K562 (cell line): ENCODE results near the gene STPG2. TPM values are rescaled to one million over a fixed set of nuclear protein-coding genes. Genes with fewer than 3 reads are reported as not detected.

ENCODE experiments used
- ATAC-seq: fragments of 200-7000 bp; cut with Tn5 transposase; 3 replicates; pipeline ENCODE4 v1.9.1; 2020; ENCODE audit warnings: moderate library complexity
- BruUV-seq: library from RNA; stranded (reverse); fragments of 400-500 nt; replicated peaks from 2 replicates; lab custom pipeline; 2021; lab: Mats Ljungman, UMichigan
- CTCF ChIA-PET: fragments of 300-600 bp; formaldehyde crosslinking; extraction: SDS; loops from one replicate; lab custom pipeline; 2021; ENCODE audit warnings: low intra/inter-chr PET ratio; lab: Yijun Ruan, JAX
- POLR2A ChIA-PET: fragments of 300-600, 350-650 bp; sonication (Branson Sonifier 250); formaldehyde crosslinking; extraction: SDS; loops from one replicate; lab custom pipeline; 2021; ENCODE audit warnings: antibody characterized with exemption, inconsistent platforms; lab: Yijun Ruan, JAX
- DNase-seq, 4 experiments: peaks; one replicate each; pipeline versions ENCODE4 v3.0.0 to v3.0.0-alpha.2; 2011 to 2018; ENCODE audit warnings: low spot score in 3 of 4, mixed read lengths in 3 of 4; ENCODE audit errors: extremely low read depth in 1 of 4
- FAIRE-seq: peaks from 2 replicates; lab custom pipeline; 2011; peaks lifted over from hg19 to GRCh38; lab: Jason Lieb, UNC
- H2AFZ ChIP-seq: 2 replicates; pipeline ENCODE4 v1.6.0; 2011; ENCODE audit warnings: low read depth, low read length, control low read depth, inconsistent platforms
- H3K27ac ChIP-seq: fragments of 200-600 bp; 3 replicates; pipeline ENCODE4 v1.8.0; 2011; ENCODE audit warnings: low read depth, mild to moderate bottlenecking, control low read depth, inconsistent platforms, low read length, moderate library complexity, mixed read lengths; ENCODE audit errors: extremely low read depth
- H3K27me3 ChIP-seq, 2 experiments: fragments of 300-600 bp in 1 of 2; 2 replicates in 1 of 2; 3 replicates in 1 of 2; pipeline versions ENCODE4 v1.6.0 to v1.8.0; 2011; ENCODE audit warnings: inconsistent platforms in 2 of 2, low read length in 2 of 2, mild to moderate bottlenecking in 1 of 2, mixed read lengths in 1 of 2, moderate library complexity in 1 of 2; ENCODE audit not compliant: control insufficient read depth in 2 of 2, insufficient read depth in 2 of 2
- H3K36me3 ChIP-seq: fragments of 300-600 bp; 3 replicates; pipeline ENCODE4 v1.8.0; 2011; ENCODE audit warnings: mild to moderate bottlenecking, low read length, inconsistent platforms; ENCODE audit not compliant: control insufficient read depth, insufficient read depth
- H3K4me1 ChIP-seq, 2 experiments: fragments of 200-600 bp in 1 of 2; replicated peaks in 1 of 2; 2 replicates in 1 of 2; 3 replicates in 1 of 2; pipeline versions ENCODE4 v1.5.1 to v1.8.0; 2011; ENCODE audit warnings: inconsistent platforms in 2 of 2, low read length in 2 of 2, mild to moderate bottlenecking in 1 of 2, mixed read lengths in 1 of 2, moderate library complexity in 1 of 2; ENCODE audit not compliant: control insufficient read depth in 2 of 2, insufficient read depth in 2 of 2
- H3K4me2 ChIP-seq: 2 replicates; pipeline ENCODE4 v1.6.1; 2011; ENCODE audit warnings: low read length, control low read depth, inconsistent platforms, mixed read lengths; ENCODE audit not compliant: insufficient read depth
- H3K4me3 ChIP-seq: fragments of 200-600 bp; sonication (generic), shearing (Covaris generic); 2 replicates; pipeline ENCODE4 v1.5.1; 2016; ENCODE audit warnings: control low read depth, inconsistent platforms
- H3K79me2 ChIP-seq: fragments of 200-600 bp; 3 replicates; pipeline ENCODE4 v1.8.0; 2011; ENCODE audit warnings: low read length, inconsistent platforms; ENCODE audit not compliant: control insufficient read depth, insufficient read depth
- H3K9ac ChIP-seq, 2 experiments: 2 replicates each; pipeline versions ENCODE4 v1.6.0 to v1.6.1; 2011; ENCODE audit warnings: low read depth in 2 of 2, low read length in 2 of 2, control low read depth in 1 of 2, inconsistent platforms in 1 of 2, mild to moderate bottlenecking in 1 of 2, mixed read lengths in 1 of 2; ENCODE audit not compliant: insufficient read depth in 1 of 2
- H3K9me1 ChIP-seq: one replicate; pipeline ENCODE4 v1.6.0; 2011; ENCODE audit warnings: inconsistent platforms, mild to moderate bottlenecking, low read length, moderate library complexity; ENCODE audit not compliant: control insufficient read depth, insufficient read depth
- H3K9me3 ChIP-seq: replicated peaks from 2 replicates; pipeline ENCODE4 v1.5.1; 2011; ENCODE audit warnings: low read depth, low read length, inconsistent platforms; ENCODE audit not compliant: control insufficient read depth, insufficient read depth
- H4K20me1 ChIP-seq: replicated peaks from 2 replicates; pipeline ENCODE4 v1.6.1; 2011; ENCODE audit warnings: low read length, inconsistent platforms, mixed read lengths; ENCODE audit not compliant: control insufficient read depth, insufficient read depth
- CAMTA2 ChIP-seq: fragments of 250-450 bp; sonication (Bioruptor Pico); conservative IDR thresholded peaks from 2 replicates; pipeline ENCODE4 v1.5.1; 2022
- E2F4 ChIP-seq: sonication (generic); formaldehyde crosslinking; IDR thresholded peaks from 2 replicates; pipeline ENCODE4 v1.8.0; 2022; ENCODE audit warnings: mild to moderate bottlenecking, low read depth, missing genetic modification reagents
- FOXP1 ChIP-seq: sonication (generic); formaldehyde crosslinking; IDR thresholded peaks from 2 replicates; pipeline ENCODE4 v1.8.0; 2022; ENCODE audit warnings: mild to moderate bottlenecking, missing genetic modification reagents
- HES1 ChIP-seq: fragments of 450-650 bp; IDR thresholded peaks from 2 replicates; pipeline ENCODE4 v1.6.1; 2016; ENCODE audit warnings: low read depth, mild to moderate bottlenecking, moderate library complexity
- MAZ ChIP-seq, 2 experiments: fragments of 450-650 bp in 1 of 2; sonication (generic) in 1 of 2; formaldehyde crosslinking; IDR thresholded peaks in 1 of 2; conservative IDR thresholded peaks in 1 of 2; 2 replicates each; pipeline versions ENCODE4 v1.4.0 to v1.5.0; 2020; ENCODE audit warnings: mild to moderate bottlenecking in 1 of 2, missing genetic modification reagents in 1 of 2
- MNT ChIP-seq, 2 experiments: fragments of 450-650 bp; conservative IDR thresholded peaks; 2 replicates each; pipeline ENCODE4 v1.6.1; 2017; ENCODE audit warnings: mild to moderate bottlenecking in 2 of 2, moderate library complexity in 2 of 2
- RBM15 ChIP-seq: fragments of 200-400 bp; formaldehyde crosslinking; IDR thresholded peaks from 2 replicates; pipeline ENCODE4 v1.6.1; 2018; ENCODE audit warnings: mild to moderate bottlenecking, low read length, moderate library complexity; ENCODE audit not compliant: insufficient read depth
- TSHZ1 ChIP-seq: fragments of 250-450 bp; sonication (Bioruptor Pico); IDR thresholded peaks from 2 replicates; pipeline ENCODE4 v1.4.0; 2020; ENCODE audit warnings: mild to moderate bottlenecking, moderate library complexity
- ZNF384 ChIP-seq: IDR thresholded peaks from 2 replicates; pipeline ENCODE4 v1.6.1; 2012; ENCODE audit warnings: low read depth, low read length, improper control_type of control experiment
- ZNF395 ChIP-seq: fragments of 200-800 bp; sonication (Bioruptor generic); IDR thresholded peaks from 2 replicates; pipeline ENCODE4 v1.6.1; 2017; ENCODE audit warnings: missing genetic modification characterization, missing compliant biosample characterization
- ZSCAN29 ChIP-seq: fragments of 450-650 bp; IDR thresholded peaks from 2 replicates; pipeline ENCODE4 v1.6.1; 2017
- WGBS: fragments of 100-300 bp; shearing (Covaris generic); methylation state at CpG from one replicate; pipeline ENCODE4 v1.1.6; 2016; ENCODE audit warnings: low coverage, mixed read lengths; ENCODE audit not compliant: insufficient coverage; ENCODE audit errors: missing lambda C conversion rate; 5-methylcytosine and 5-hydroxymethylcytosine counted together
- in situ Hi-C: fragments of 300-500 bp; cut with MboI; formaldehyde crosslinking; loops from 4 replicates; pipeline ENCODE4 v1.15.0; 2018; ENCODE audit warnings: inconsistent platforms, mixed read lengths
- intact Hi-C: fragments of 100-400 bp; cut with micrococcal nuclease; formaldehyde crosslinking; loops from 2 replicates; pipeline ENCODE4 v1.14.2; 2022
- polyA plus RNA-seq, 8 experiments: library from polyadenylated mRNA; depleted of rRNA in 4 of 8; stranded (reverse) in 5 of 8; unstranded in 3 of 8; fragments of >200 nt; fragmentation: Nextera tagmentation in 2 of 8; fragmentation: Illumina TruSeq in 1 of 8; extraction: Ambion mirVana in 2 of 8; extraction: Trizol in 1 of 8; gene quantifications; 2 replicates each; pipeline versions ENCODE4 v1.2.1 to v1.2.3, GENCODE V29; 2011 to 2014; ENCODE audit warnings: inconsistent platforms in 1 of 8, missing spikeins in 1 of 8
- total RNA-seq, 7 experiments: library from RNA; depleted of rRNA in 6 of 7; stranded (reverse); fragments of >200 nt in 6 of 7; fragmentation: Illumina TruSeq in 2 of 7; extraction: Trizol in 2 of 7; gene quantifications; 2 replicates each; pipeline versions ENCODE4 v1.2.1 to v1.2.3, GENCODE V29; 2011 to 2021; ENCODE audit warnings: low replicate concordance in 1 of 7

The STPG2 gene
- total and polyA plus RNA-seq, 9 of the 15 experiments (the other 6 are each of a cell fraction or from before 2014, with no cell fraction given): not detected

DNA sequence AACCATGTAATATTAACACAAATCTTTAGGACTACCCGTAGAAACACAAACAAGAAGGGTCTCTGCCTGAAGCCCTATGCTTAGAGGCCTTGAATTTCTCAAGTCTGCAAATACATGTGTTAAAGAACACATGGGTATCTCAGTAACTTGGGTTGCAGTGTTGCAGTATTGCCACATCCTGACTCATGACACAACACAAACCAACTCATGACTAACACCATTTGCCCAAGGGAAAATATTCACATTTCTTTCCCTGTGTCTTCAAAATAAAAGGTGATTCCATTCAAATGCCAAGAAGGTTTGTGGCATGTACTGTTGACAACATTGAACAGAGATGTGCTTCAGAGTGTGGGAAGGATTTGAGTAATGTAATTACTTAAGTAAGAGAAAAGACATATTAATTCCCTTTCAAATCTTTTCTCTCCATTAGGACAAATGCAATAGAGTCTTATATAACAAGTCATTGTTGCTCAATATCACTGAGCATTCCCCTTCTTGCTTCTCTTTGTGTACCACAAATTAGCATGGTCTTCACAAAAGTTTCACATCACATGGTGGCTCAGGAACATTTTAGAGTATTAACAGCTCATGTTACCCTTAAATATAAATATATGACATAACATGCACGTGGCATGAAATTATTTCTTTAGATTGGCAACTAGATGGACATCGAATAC lies 487.1 kb downstream of the STPG2 start (continued):
- TF ChIP-seq CAMTA2 (CRISPR knock-in tag) (no peak), RBM15 (no peak), TSHZ1 (CRISPR knock-in tag) (no peak)
- TF ChIP-seq, all 486 proteins: peak for 0

DNA sequence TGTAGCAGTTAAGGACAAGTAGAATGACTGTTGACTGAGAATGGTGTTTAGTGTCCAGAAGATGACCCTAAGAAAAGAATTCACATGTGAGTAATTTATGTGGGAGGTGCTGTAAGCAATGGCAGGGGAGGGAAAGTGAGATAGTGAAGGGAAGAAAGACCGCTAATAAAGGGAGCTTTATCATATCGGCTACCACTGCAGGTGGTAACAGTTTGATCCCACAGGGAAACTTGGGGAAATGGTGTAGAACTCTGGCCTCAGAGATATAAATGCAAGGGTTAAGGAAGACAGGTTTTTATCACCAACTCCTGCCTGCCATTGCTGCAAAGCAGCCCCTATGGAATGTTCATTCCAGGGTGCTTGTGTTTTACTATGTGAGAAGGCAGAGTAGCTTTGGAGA lies 489.6 kb downstream of the STPG2 start:
- Histone ChIP-seq H3K27ac (no peak overlapping the region), H3K4me1 (no peaks in the 10 kb centered on the region), H3K36me3 (no peaks in the 10 kb centered on the region), H3K27me3 (no peaks in the 10 kb centered on the region), H3K9me1 (no peaks in the 10 kb centered on the region), H3K4me3 (no peak overlapping the region), H3K9me3 (0 out of 2 replicates have a peak, but pooled peaks cover 3% of the 10 kb centered on the region), H4K20me1 (no peaks in the 10 kb centered on the region), H3K4me2 (no peak overlapping the region), H3K79me2 (no peaks in the 10 kb centered on the region), H3K9ac (no peak overlapping the region), H2AFZ (no peak overlapping the region)
- in situ Hi-C loops (no loop called here), intact Hi-C loops (no loop called here)
- DNase-seq (no peak), FAIRE-seq (no peak), ATAC-seq (no peak)
- WGBS: 0% methylated on average over 2 of the region's 2 CpGs
- TF ChIP-seq MNT (conservative IDR thresholded peaks at IDR 0.05) (no peak), ZNF384 (no peak), ZSCAN29 (no peak), MAZ (CRISPR knock-in tag; conservative IDR thresholded peaks at IDR 0.05 in 1 of 2, IDR thresholded peaks at IDR 0.05 in 1 of 2) (no peak), HES1 (no peak), FOXP1 (CRISPR knock-in tag) (no peak), ZNF395 (no peak), E2F4 (CRISPR knock-in tag) (no peak)
- ChIA-PET POLR2A (no interaction called here), CTCF (no interaction called here)
- BruUV-seq: no TSS peak
